ENCODE measurements around the gene TULP1.

Gene TULP1

DNA sequence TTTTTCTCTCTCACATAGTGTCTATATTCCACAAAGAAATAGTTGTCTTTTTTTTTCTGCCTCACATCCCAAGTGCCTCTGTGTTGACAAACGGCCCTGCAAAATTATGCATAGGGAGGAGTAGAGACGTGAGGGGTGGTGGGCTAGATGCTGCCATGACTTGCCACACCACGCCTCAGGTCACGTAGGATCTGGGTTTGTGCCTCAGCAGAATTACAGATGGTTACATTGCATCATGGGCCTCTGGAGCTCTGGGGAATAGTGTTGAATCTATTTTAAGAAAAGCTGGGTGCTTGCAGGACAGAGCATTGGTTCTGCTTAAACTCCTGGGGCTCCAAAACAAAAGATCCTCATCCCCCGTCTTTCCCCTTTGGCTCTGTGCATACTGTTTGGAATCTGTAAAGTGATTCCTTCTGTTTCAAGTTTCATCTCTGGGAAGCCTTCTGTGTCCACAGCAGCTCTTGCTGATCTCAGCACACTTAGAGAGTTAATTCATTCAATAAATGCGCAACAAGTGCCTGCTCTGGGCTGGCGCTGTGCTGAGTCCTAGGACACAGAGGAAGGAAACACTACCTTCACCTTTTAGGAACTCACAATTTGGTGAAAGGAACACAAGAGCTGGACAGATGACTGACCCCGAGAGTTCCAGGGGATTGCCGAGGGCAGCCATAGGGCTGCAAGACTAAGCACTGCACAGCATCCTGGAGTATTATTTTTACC, 58.1 kb downstream of the TULP1 start:
- no peak for DNase-seq

GRCh38 chr6:35453236-35453635, 59.5 kb downstream of the TULP1 start:
- no peak for DNase-seq

DNA sequence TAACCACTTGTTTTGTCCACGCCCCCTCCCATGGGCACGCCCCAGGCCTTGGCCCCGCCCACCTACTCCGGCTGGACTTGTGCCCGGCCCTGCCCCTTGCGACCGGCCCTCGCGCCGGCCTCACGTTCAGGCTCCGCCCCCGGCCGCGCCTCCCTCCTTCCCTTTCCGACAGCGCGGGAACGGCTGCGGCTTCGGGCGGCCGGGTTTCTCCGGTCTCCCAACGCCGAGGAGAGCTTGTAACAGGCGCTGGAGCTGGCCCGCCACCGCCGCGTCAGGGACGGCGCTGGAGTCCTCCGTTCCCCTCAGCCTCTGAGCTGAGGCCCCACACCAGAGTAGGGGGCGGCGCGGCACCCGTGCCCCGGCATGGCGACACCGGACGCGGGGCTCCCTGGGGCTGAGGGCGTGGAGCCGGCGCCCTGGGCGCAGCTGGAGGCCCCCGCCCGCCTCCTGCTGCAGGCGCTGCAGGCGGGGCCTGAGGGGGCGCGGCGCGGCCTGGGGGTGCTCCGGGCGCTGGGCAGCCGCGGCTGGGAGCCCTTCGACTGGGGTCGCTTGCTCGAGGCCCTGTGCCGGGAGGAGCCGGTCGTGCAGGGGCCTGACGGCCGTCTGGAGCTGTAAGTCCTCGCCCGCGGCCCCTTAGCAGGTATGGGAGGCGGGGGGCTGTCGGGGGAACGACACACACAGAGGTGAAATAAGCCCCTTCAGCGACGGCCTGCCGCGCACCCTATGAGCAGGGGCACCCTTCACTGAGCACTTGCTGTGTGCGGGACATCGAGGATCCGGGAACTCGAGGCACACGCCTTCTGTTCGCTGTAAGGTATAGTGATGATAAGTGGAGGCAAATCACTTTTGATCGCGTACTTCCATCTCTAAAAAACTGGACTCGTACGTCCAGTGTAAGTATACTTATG, 60.3 kb downstream of the TULP1 start, which contains the start of gene FANCE:
TSS of gene FANCE (plus strand) at position 156 of the 908 bp plus-strand sequence. CDS start at position 364, 208 bp downstream.
- DNase-seq, result peak; percentile 38

DNA sequence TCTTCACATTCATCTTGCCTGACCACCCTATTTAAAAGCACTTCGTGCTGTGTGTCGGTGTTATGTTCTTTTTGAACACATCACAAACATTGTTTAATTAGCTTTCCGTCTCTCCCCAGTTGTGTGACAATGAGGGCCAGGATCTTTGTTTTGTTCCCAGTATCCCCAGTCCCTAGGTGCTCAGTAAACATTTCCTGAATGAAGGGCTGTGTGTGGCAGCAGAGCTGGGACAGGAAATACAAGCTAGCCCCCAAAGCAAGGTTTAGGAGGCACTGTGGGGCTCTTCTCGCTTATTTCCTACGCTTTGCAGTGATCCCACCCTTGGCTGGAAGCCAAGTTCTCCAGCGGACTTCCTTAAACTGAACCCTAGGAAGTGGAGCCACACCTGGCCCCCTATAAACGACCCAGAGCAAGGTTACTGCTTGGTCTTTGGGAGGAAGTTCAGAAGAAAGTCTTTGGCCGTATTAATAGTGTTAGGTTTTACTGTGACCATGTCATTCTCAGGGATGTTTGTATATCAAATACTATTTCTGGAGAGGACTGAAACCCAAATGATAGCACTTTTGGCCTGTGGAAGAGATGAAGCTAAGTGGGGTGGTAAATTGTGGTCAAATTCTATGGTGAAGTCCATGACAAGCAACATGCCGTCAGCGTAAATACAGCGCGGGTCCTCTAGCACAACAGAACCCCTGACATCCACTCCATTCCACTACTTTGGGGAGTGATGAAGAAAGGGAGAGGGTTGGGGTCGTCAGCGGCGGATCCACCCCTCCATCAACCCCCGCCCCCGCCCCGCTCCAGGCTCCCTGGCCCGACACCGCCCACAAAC, 61.1 kb downstream of the TULP1 start:
- DNase-seq, result no peak

GRCh38 chr6:35449287-35449881, 63.3 kb downstream of the TULP1 start:
- DNase-seq, result peak; percentile 77

GRCh38 chr6:35448191-35448590, 64.5 kb downstream of the TULP1 start:
- DNase-seq, result peak; percentile 42
